Activated CD8-positive, alpha-beta memory T cell treated with anti-CD3 and anti-CD28 coated beads, Interleukin-2, amount 10 ng/mL, durations not matched to agents 7 days and 5 days (primary cell): Measurements from ENCODE around the gene KLHL3. TPM values are rescaled to one million over a fixed set of nuclear protein-coding genes. Genes with fewer than 3 reads are reported as not detected.
A peak's percentile ranks its signal among the peaks of the same experiment; 100 is the strongest.

Experiments
- ATAC-seq: fragments of 150-1000 bp; cut with Tn5 transposase; one replicate; pipeline ENCODE4 v1.10.0; 2021; ENCODE audit warnings: moderate library complexity
- CTCF ChIA-PET: fragments of 350-600 bp; sonication (Branson Sonifier 250); formaldehyde crosslinking; loops from one replicate; lab custom pipeline; 2021; ENCODE audit warnings: antibody characterized with exemption; lab: Charles Lee
- DNase-seq: peaks from one replicate; pipeline ENCODE4 v3.0.0-alpha.2; 2020
- H3K27ac Mint-ChIP-seq: one replicate; pipeline ENCODE4 v1.8.0; 2021; ENCODE audit warnings: mild to moderate bottlenecking, mixed read lengths
- H3K27me3 Mint-ChIP-seq: one replicate; pipeline ENCODE4 v1.8.0; 2021; ENCODE audit warnings: mixed read lengths
- H3K36me3 Mint-ChIP-seq: one replicate; pipeline ENCODE4 v1.8.0; 2021; ENCODE audit warnings: mild to moderate bottlenecking, mixed read lengths
- H3K4me1 Mint-ChIP-seq: one replicate; pipeline ENCODE4 v1.8.0; 2021; ENCODE audit warnings: mixed read lengths
- H3K4me3 Mint-ChIP-seq: one replicate; pipeline ENCODE4 v1.8.0; 2021; ENCODE audit warnings: mild to moderate bottlenecking, moderate library complexity, mixed read lengths
- H3K9me3 Mint-ChIP-seq: one replicate; pipeline ENCODE4 v1.8.0; 2022; ENCODE audit warnings: low read depth, mixed read lengths
- total RNA-seq, 2 experiments: library from RNA; stranded (reverse); gene quantifications; one replicate each; pipeline ENCODE4 v1.2.3, GENCODE V29; 2021

KLHL3 gene
- total RNA-seq, 2 experiments from 2014 or later = 3.0 to 5.7 TPM

GRCh38 chr5:137695651-137696428 lies 40.0 kb downstream of the KLHL3 start:
- Mint-ChIP-seq H3K27ac (peak overlapping the region; percentile 84), H3K36me3 (peaks cover 4% of the 10 kb centered on the region), H3K27me3 (no peaks in the 10 kb centered on the region), H3K4me1 (peaks cover 26% of the 10 kb centered on the region), H3K9me3 (no peaks in the 10 kb centered on the region), H3K4me3 (peak overlapping the region; percentile 11)
- peak; percentile 48 for ATAC-seq
- CTCF ChIA-PET = interaction anchor here (0.7 to 8.7 kb wide), 11 partner anchors 12 to 59 kb away, joined by 3 to 47 read pairs (median 5); partner anchors contain the start of genes HNRNPA0 and KLHL3
- no peak for DNase-seq

GRCh38 chr5:137693951-137694721 lies 41.8 kb downstream of the KLHL3 start:
- ATAC-seq = no peak
- DNase-seq = no peak
- H3K36me3 Mint-ChIP-seq = peaks cover 7% of the 10 kb centered on the region
- H3K27ac Mint-ChIP-seq = no peak overlapping the region
- peaks cover 26% of the 10 kb centered on the region for H3K4me1 Mint-ChIP-seq
- H3K9me3 Mint-ChIP-seq = no peaks in the 10 kb centered on the region
- CTCF ChIA-PET = interaction anchor here (1.2 to 8.7 kb wide), 4 partner anchors 34 to 65 kb away, joined by 3 to 47 read pairs (median 14); partner anchors contain the start of gene HNRNPA0
- no peaks in the 10 kb centered on the region for H3K27me3 Mint-ChIP-seq
- no peak overlapping the region for H3K4me3 Mint-ChIP-seq

GRCh38 chr5:137693307-137693950 lies 42.5 kb downstream of the KLHL3 start:
- CTCF ChIA-PET = interaction anchor here (1.2 to 8.7 kb wide), 2 partner anchors 34 to 64 kb away, joined by 3 to 47 read pairs; no protein-coding TSS in a partner anchor
- H3K4me3 Mint-ChIP-seq = no peak overlapping the region
- peaks cover 26% of the 10 kb centered on the region for H3K4me1 Mint-ChIP-seq
- no peak for DNase-seq
- ATAC-seq = no peak
- peaks cover 8% of the 10 kb centered on the region for H3K36me3 Mint-ChIP-seq
- no peaks in the 10 kb centered on the region for H3K9me3 Mint-ChIP-seq
- H3K27ac Mint-ChIP-seq = no peak overlapping the region
- no peaks in the 10 kb centered on the region for H3K27me3 Mint-ChIP-seq

- Mint-ChIP-seq H3K4me3 (no peak overlapping the region), H3K4me1 (no peaks in the 10 kb centered on the region), H3K27ac (no peak overlapping the region), H3K27me3 (no peaks in the 10 kb centered on the region), H3K36me3 (peaks cover 4% of the 10 kb centered on the region), H3K9me3 (no peaks in the 10 kb centered on the region)
- CTCF ChIA-PET = no interaction called here
- ATAC-seq = no peak
- DNase-seq = no peak
These were observed 46.6 kb downstream of the KLHL3 start for GRCh38 chr5:137689306-137689705.

DNA sequence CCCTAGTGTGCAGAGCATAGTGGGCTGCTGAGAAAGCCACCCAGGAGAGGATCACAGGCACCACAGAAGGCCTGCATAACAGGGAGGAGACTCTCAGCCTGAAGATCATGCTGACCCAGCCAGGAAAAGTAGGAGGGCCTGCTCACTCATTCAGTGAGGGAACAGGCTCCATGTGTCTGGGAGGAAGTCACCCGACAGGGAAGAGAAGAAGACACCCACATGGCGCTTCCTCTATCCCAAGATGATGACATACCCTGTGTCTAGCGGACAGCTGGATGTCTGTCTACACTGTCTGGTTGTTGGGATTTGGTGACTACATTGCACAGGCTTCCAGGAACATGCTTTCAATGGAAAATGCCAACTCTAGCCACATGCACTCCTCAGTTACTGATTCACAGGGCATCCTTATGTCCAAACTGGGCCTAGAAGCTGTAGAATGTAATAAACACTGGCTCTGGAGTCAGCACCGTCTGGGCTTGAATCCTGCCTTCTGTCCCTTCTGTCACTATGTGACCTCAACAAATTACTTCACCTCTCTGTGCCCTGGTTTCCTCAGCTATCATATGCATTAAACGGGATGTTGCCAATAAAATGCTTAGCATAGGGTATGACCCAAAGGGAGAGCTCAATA lies 47.6 kb downstream of the KLHL3 start:
- H3K4me1 Mint-ChIP-seq = no peaks in the 10 kb centered on the region
- H3K9me3 Mint-ChIP-seq = no peaks in the 10 kb centered on the region
- no peak for ATAC-seq
- no peak overlapping the region for H3K27ac Mint-ChIP-seq
- H3K4me3 Mint-ChIP-seq = no peak overlapping the region
- no peak for DNase-seq
- peaks cover 4% of the 10 kb centered on the region for H3K36me3 Mint-ChIP-seq
- no peaks in the 10 kb centered on the region for H3K27me3 Mint-ChIP-seq
- CTCF ChIA-PET = no interaction called here

DNA sequence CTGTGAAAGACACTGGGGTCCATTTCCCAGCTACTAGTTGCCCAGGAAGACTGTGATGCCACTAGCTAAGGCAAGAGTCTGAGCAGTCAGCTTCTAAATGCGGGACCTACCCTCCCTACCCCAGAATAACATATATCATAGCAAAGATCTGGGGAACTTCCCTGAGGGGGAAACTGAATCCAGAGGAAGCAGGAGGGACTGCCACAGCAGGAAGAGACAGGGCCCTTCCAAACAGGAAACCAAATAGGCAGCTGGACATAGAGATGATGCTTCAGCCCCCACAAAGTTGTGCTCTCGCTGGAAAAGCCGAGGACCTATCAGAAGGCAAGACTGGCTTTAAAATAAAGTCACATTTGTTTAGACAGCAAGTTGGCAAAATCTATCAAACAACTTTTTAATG lies 51.1 kb downstream of the KLHL3 start:
- Mint-ChIP-seq H3K36me3 (peaks cover 4% of the 10 kb centered on the region), H3K27ac (no peak overlapping the region), H3K4me3 (no peak overlapping the region), H3K4me1 (no peaks in the 10 kb centered on the region), H3K9me3 (no peaks in the 10 kb centered on the region), H3K27me3 (no peaks in the 10 kb centered on the region)
- ATAC-seq = no peak
- DNase-seq = no peak
- CTCF ChIA-PET = interaction anchor here (1.0 kb wide), 1 partner anchor 51 kb away, joined by 3 read pairs; the partner anchor contains the start of gene KLHL3

- H3K27me3 Mint-ChIP-seq = no peaks in the 10 kb centered on the region
- no peak overlapping the region for H3K4me3 Mint-ChIP-seq
- no peak for DNase-seq
- CTCF ChIA-PET = no interaction called here
- H3K27ac Mint-ChIP-seq = no peak overlapping the region
- ATAC-seq = no peak
- no peaks in the 10 kb centered on the region for H3K9me3 Mint-ChIP-seq
- H3K36me3 Mint-ChIP-seq = peaks cover 1% of the 10 kb centered on the region
- H3K4me1 Mint-ChIP-seq = no peaks in the 10 kb centered on the region
These were observed 54.7 kb downstream of the KLHL3 start for GRCh38 chr5:137681191-137681590.

- CTCF ChIA-PET = interaction anchor here (1.0 kb wide), 1 partner anchor 19 kb away, joined by 5 read pairs; no protein-coding TSS in a partner anchor
- no peaks in the 10 kb centered on the region for H3K27me3 Mint-ChIP-seq
- no peak for ATAC-seq
These were observed 56.0 kb downstream of the KLHL3 start for GRCh38 chr5:137679910-137680309.

GRCh38 chr5:137679195-137679594 lies 56.7 kb downstream of the KLHL3 start:
- ATAC-seq = no peak
- Mint-ChIP-seq H3K9me3 (no peaks in the 10 kb centered on the region), H3K36me3 (peaks cover 1% of the 10 kb centered on the region), H3K27me3 (no peaks in the 10 kb centered on the region), H3K4me3 (no peak overlapping the region), H3K27ac (no peak overlapping the region), H3K4me1 (no peaks in the 10 kb centered on the region)
- no peak for DNase-seq
- CTCF ChIA-PET = interaction anchor here (1.0 kb wide), 1 partner anchor 18 kb away, joined by 5 read pairs; no protein-coding TSS in a partner anchor

More at GRCh38 chr5:137679910-137680309, 56.0 kb downstream of the KLHL3 start:
- no peak overlapping the region for H3K4me3 Mint-ChIP-seq
- H3K4me1 Mint-ChIP-seq = no peaks in the 10 kb centered on the region
- H3K9me3 Mint-ChIP-seq = no peaks in the 10 kb centered on the region
- peaks cover 1% of the 10 kb centered on the region for H3K36me3 Mint-ChIP-seq
- no peak for DNase-seq
- no peak overlapping the region for H3K27ac Mint-ChIP-seq

DNA sequence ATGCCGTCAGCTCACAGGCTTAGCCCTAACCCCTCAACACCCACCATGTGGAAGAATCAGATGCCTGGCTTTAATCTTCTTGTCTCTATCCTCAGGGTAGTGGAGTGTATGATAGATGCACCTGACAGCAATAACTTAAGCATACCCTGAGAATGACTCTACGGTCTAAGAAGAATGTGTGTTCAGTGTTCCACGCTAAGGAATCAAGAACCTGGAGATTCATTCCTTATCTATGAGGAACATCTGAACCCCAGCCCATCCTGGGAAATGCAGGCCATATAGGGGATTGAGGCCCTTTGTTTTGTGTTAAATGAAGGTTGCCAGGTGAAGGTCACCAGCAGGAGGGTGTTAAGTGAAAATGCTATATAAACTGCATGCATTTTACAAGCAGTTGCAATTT lies 63.0 kb downstream of the KLHL3 start:
- no peak for ATAC-seq
- H3K4me1 Mint-ChIP-seq = no peaks in the 10 kb centered on the region
- H3K27ac Mint-ChIP-seq = no peak overlapping the region
- CTCF ChIA-PET = interaction anchor here (0.7 kb wide), 1 partner anchor 70 kb away, joined by 3 read pairs; no protein-coding TSS in a partner anchor
- peaks cover 1% of the 10 kb centered on the region for H3K36me3 Mint-ChIP-seq
- DNase-seq = no peak
- no peaks in the 10 kb centered on the region for H3K9me3 Mint-ChIP-seq
- H3K4me3 Mint-ChIP-seq = no peak overlapping the region
- no peaks in the 10 kb centered on the region for H3K27me3 Mint-ChIP-seq

DNA sequence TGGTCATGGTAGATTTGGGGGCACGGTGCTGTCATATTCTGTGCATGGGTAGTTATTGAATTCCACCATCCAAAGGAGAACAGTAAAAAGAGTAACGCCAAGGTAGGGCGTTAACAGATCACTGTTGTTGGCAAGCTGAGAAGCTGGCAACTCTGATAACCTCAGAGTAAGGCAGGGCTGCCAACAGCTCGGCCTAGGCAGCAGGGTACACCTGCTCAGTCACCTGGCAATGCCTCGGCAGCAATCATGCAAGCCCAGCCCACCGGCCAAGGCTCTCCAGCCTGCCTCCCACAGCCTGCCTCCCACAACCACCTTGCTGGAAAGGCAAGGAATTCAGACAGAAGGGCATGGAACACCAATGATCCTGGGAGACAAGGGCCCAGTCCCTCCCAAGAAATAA lies 63.9 kb downstream of the KLHL3 start:
- no peaks in the 10 kb centered on the region for H3K27me3 Mint-ChIP-seq
- CTCF ChIA-PET = interaction anchor here (0.7 kb wide), 1 partner anchor 71 kb away, joined by 3 read pairs; no protein-coding TSS in a partner anchor
- no peaks in the 10 kb centered on the region for H3K4me1 Mint-ChIP-seq
- H3K9me3 Mint-ChIP-seq = no peaks in the 10 kb centered on the region
- no peaks in the 10 kb centered on the region for H3K36me3 Mint-ChIP-seq
- ATAC-seq = no peak
- DNase-seq = no peak
- no peak overlapping the region for H3K4me3 Mint-ChIP-seq
- H3K27ac Mint-ChIP-seq = no peak overlapping the region

GRCh38 chr5:137669811-137670210 lies 66.1 kb downstream of the KLHL3 start:
- Mint-ChIP-seq H3K4me3 (no peak overlapping the region), H3K27ac (no peak overlapping the region), H3K27me3 (no peaks in the 10 kb centered on the region), H3K9me3 (no peaks in the 10 kb centered on the region), H3K4me1 (peaks cover 16% of the 10 kb centered on the region), H3K36me3 (no peaks in the 10 kb centered on the region)
- ATAC-seq = no peak
- DNase-seq = no peak
- CTCF ChIA-PET = interaction anchor here (3.8 kb wide), 1 partner anchor 9 kb away, joined by 13 read pairs; no protein-coding TSS in a partner anchor
